Urinary bladder (tissue), 4 donors: ENCODE data around the gene HCN2. TPM values are rescaled to one million over a fixed set of nuclear protein-coding genes. Genes with fewer than 3 reads are reported as not detected.

Source experiments
- DNase-seq: peaks from one replicate; pipeline ENCODE4 v3.0.0-alpha.2; 2015; ENCODE audit errors: extremely low spot score
- H3K27ac ChIP-seq: one replicate; pipeline ENCODE4 v1.5.1; 2013; ENCODE audit warnings: low read depth, mild to moderate bottlenecking, moderate library complexity
- H3K36me3 ChIP-seq: one replicate; pipeline ENCODE4 v1.6.1; 2013; ENCODE audit warnings: mild to moderate bottlenecking, moderate library complexity; ENCODE audit not compliant: insufficient read depth
- H3K4me1 ChIP-seq: one replicate; pipeline ENCODE4 v1.6.1; 2013; ENCODE audit warnings: mild to moderate bottlenecking, moderate library complexity; ENCODE audit not compliant: insufficient read depth
- H3K4me3 ChIP-seq: one replicate; pipeline ENCODE4 v1.5.1; 2013; ENCODE audit warnings: low read depth, low read length
- whole genome bisulfite sequencing: extraction: QIAGEN DNeasy Blood & Tissue Kit; methylation state at CpG from one replicate; pipeline ENCODE4 v1.1.7; 2013; 5-methylcytosine and 5-hydroxymethylcytosine counted together
- polyA plus RNA-seq: library from polyadenylated mRNA; stranded (reverse); fragments of 200-250 nt; gene quantifications from one replicate; pipeline ENCODE4 v1.2.3, GENCODE V29; 2013
- total RNA-seq: library from RNA; depleted of rRNA; stranded (reverse); fragments of >200 nt; gene quantifications from one replicate; pipeline ENCODE4 v1.2.3, GENCODE V29; 2014
- donor health status: healthy with polysubstance abuse.
- donor health status: healthy.

Gene HCN2
- total RNA-seq (0.26 TPM), polyA plus RNA-seq (0.43 TPM)

GRCh38 chr19:589693-590395 is at the start of gene HCN2:
Gene HCN2, plus strand, starts transcription at chr19:589881. Its CDS starts 65 bp downstream, at chr19:589946.
- 1% methylated on average over 91 of the region's 132 CpGs for WGBS
- H3K4me3 ChIP-seq = peak within 1 kb of the TSS; percentile 41
- H3K36me3 ChIP-seq = no peaks in the 10 kb centered on the region
- H3K27ac ChIP-seq = no peak within 1 kb of the TSS
- peaks cover 3% of the 10 kb centered on the region for H3K4me1 ChIP-seq
- DNase-seq = no peak

GRCh38 chr19:540867-541637 is 48.6 kb upstream of the HCN2 start:
- H3K36me3 ChIP-seq = peaks cover 15% of the 10 kb centered on the region
- 89% methylated on average over 51 of the region's 51 CpGs for WGBS
- no peaks in the 10 kb centered on the region for H3K4me1 ChIP-seq
- DNase-seq = no peak
- H3K4me3 ChIP-seq = no peak overlapping the region
- H3K27ac ChIP-seq = no peak overlapping the region

- H3K27ac ChIP-seq = no peak overlapping the region
- H3K4me3 ChIP-seq = no peak overlapping the region
- H3K36me3 ChIP-seq = peaks cover 15% of the 10 kb centered on the region
- no peak for DNase-seq
- no peaks in the 10 kb centered on the region for H3K4me1 ChIP-seq
- WGBS = 84% methylated on average over 26 of the region's 26 CpGs
Measured at GRCh38 chr19:541699-542098, 48.0 kb upstream of the HCN2 start.

GRCh38 chr19:542173-542866 is 47.4 kb upstream of the HCN2 start:
- peaks cover 11% of the 10 kb centered on the region for H3K36me3 ChIP-seq
- H3K4me1 ChIP-seq = no peaks in the 10 kb centered on the region
- no peak overlapping the region for H3K27ac ChIP-seq
- DNase-seq = no peak
- no peak overlapping the region for H3K4me3 ChIP-seq
- WGBS = 90% methylated on average over 34 of the region's 34 CpGs

- DNase-seq = no peak
- peaks cover 10% of the 10 kb centered on the region for H3K36me3 ChIP-seq
- no peak within 1 kb of the TSS for H3K27ac ChIP-seq
- no peaks in the 10 kb centered on the region for H3K4me1 ChIP-seq
- H3K4me3 ChIP-seq = peak within 1 kb of the TSS; percentile 1
- 56% methylated on average over 31 of the region's 31 CpGs for WGBS
Measured at GRCh38 chr19:543910-544608, 45.6 kb upstream of the HCN2 start, which contains the start of gene GZMM. Gene GZMM, plus strand, starts transcription at chr19:544053. Its CDS starts 19 bp downstream, at chr19:544072.

GRCh38 chr19:547117-547516 is 42.6 kb upstream of the HCN2 start:
- Histone ChIP-seq H3K36me3 (no peaks in the 10 kb centered on the region), H3K27ac (no peak overlapping the region), H3K4me1 (no peaks in the 10 kb centered on the region), H3K4me3 (no peak overlapping the region)
- WGBS = 89% methylated on average over 15 of the region's 15 CpGs
- DNase-seq = no peak

- no peaks in the 10 kb centered on the region for H3K4me1 ChIP-seq
- no peak overlapping the region for H3K27ac ChIP-seq
- H3K4me3 ChIP-seq = no peak overlapping the region
- no peaks in the 10 kb centered on the region for H3K36me3 ChIP-seq
- 85% methylated on average over 26 of the region's 26 CpGs for WGBS
- DNase-seq = no peak
Measured at GRCh38 chr19:547836-548720, 41.6 kb upstream of the HCN2 start.

GRCh38 chr19:548886-549830 is 40.5 kb upstream of the HCN2 start:
- 77% methylated on average over 52 of the region's 52 CpGs for WGBS
- no peak for DNase-seq
- Histone ChIP-seq H3K4me3 (no peak overlapping the region), H3K36me3 (no peaks in the 10 kb centered on the region), H3K27ac (no peak overlapping the region), H3K4me1 (no peaks in the 10 kb centered on the region)

- Histone ChIP-seq H3K4me3 (no peak overlapping the region), H3K4me1 (no peaks in the 10 kb centered on the region)
- 80% methylated on average over 20 of the region's 20 CpGs for WGBS
Measured at GRCh38 chr19:554817-555216, 34.9 kb upstream of the HCN2 start.

GRCh38 chr19:555474-555808 is 34.2 kb upstream of the HCN2 start:
- no peak for DNase-seq
- no peaks in the 10 kb centered on the region for H3K4me1 ChIP-seq
- no peaks in the 10 kb centered on the region for H3K36me3 ChIP-seq
- no peak overlapping the region for H3K27ac ChIP-seq
- 94% methylated on average over 13 of the region's 14 CpGs for WGBS
- H3K4me3 ChIP-seq = no peak overlapping the region

More at GRCh38 chr19:554817-555216, 34.9 kb upstream of the HCN2 start:
- no peak overlapping the region for H3K27ac ChIP-seq
- DNase-seq = no peak
- H3K36me3 ChIP-seq = no peaks in the 10 kb centered on the region

GRCh38 chr19:556611-557382 is 32.9 kb upstream of the HCN2 start:
- WGBS = 85% methylated on average over 31 of the region's 31 CpGs
- Histone ChIP-seq H3K4me3 (no peak overlapping the region), H3K27ac (no peak overlapping the region), H3K36me3 (no peaks in the 10 kb centered on the region), H3K4me1 (no peaks in the 10 kb centered on the region)
- no peak for DNase-seq
